ENCODE measurements around the gene ODF4.
"Not testable (repeated sequence)": the region's sequence is repeated elsewhere in the genome, so short reads cannot be mapped to it uniquely, and the experiment has no call there.

The ODF4 gene

GRCh38 chr17:8341456-8341855 is 1.8 kb downstream of the ODF4 start:
- peak; percentile 50; the same call in 1 of the 2 replicates for TF ChIP-seq ZBTB17 (tag by site-specific recombination; IDR thresholded peaks at IDR 0.05)
- TF ChIP-seq KLF8 (tag by site-specific recombination; IDR thresholded peaks at IDR 0.05): no peak
- no peaks in the 10 kb centered on the region for H3K4me1 ChIP-seq (ENCODE audit: control insufficient read depth, insufficient read depth, low read length)
- no peak overlapping the region for H3K27ac ChIP-seq (ENCODE audit: extremely low read depth, low read depth, low read length)
- no peaks in the 10 kb centered on the region for H3K9me3 ChIP-seq (ENCODE audit: control insufficient read depth, insufficient read depth, low read depth, low read length)
- CTCF ChIA-PET: interaction anchor here (0.8 to 1.6 kb wide), 6 partner anchors 9 to 281 kb away, joined by 3 to 6 read pairs (median 4); no protein-coding TSS in a partner anchor
- no peak overlapping the region for H3K4me3 ChIP-seq (ENCODE audit: low read depth, low read length)
- POLR2A ChIA-PET: no interaction called here
- H3K36me3 ChIP-seq (ENCODE audit: control insufficient read depth in 2 of 2, insufficient read depth in 1 of 2, low read length in 2 of 2): no peaks in the 10 kb centered on the region

DNA sequence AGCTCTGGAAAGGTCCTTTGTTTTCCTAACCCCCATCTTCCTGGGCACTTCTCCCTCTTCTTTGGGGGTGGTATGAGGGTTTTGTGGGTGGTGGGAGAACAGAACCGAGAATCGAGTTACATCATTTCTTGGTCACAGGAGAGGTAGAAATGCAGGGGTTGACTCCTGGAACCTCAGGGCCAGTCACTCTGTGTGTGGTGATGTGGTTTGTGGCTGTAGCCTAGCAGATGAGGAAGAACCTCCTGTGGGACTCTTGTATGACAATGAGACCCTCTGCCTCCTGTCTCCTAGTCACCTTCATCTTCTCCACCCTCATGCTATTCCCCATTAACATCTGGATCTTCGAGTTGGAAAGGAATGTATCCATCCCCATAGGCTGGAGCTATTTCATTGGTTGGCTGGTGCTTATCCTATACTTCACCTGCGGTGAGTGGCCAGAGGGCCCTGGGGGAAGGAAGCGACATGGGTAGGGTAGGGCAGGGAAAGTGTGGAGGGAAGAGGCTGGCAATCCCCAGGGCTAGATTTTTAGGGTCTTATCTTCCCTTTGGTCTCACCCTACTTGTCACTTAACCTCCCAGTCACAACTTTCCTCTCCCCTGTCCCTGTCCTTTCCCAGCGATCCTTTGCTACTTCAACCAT is 5.5 kb downstream of the ODF4 start:
- ChIA-PET POLR2A (interaction anchor here (0.6 kb wide), 1 partner anchor 99 kb away, joined by 3 read pairs; no protein-coding TSS in a partner anchor), CTCF (interaction anchor here (0.7 to 1.0 kb wide), 2 partner anchors 31 to 44 kb away, joined by 3 read pairs; partner anchors contain the start of gene KRABD2)

DNA sequence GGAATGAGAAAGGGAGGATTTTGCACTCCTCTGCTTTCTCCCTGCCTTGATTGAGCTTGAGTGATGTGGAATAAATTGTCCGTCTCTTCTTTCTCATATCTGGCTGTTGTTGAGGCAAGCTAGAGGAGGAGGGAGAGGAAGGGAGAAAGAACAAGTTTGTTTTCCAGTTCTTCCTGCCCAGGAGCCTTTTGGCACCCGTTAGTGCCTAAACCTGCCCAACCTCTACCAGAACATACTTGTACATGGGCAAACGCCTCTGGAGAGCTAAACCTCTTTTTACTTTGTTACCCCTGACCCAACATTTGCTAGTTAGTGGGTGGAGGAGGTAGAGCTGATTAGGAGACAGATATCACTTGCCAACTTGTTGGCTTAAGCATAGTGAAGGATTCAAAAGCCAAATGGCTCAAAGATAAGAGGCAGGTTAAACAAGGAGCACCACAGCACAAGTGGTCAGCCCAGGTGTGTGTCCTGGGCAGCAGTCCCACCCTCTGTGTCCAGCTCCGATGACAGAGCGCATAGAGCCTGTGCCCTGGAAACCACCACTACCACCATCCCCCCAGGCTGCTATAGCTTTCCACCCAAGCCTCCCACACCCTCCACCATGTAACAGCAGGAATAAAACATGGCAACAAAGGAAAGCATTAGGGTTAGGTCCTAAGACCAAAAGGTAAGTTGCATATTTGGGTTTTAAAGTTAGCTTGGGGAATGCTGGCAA is 6.5 kb downstream of the ODF4 start:
- TF ChIP-seq WT1 (tag by site-specific recombination; IDR thresholded peaks at IDR 0.05) (no peak), ZNF404 (tag by site-specific recombination; IDR thresholded peaks at IDR 0.05) (no peak), TRIM28 (IDR thresholded peaks at IDR 0.05; ENCODE audit: borderline replicate concordance, low read length) (no peak), ZNF248 (tag by site-specific recombination; IDR thresholded peaks at IDR 0.05) (no peak), ZNF280C (tag by site-specific recombination; IDR thresholded peaks at IDR 0.05) (no peak), ZSCAN23 (tag by site-specific recombination; IDR thresholded peaks at IDR 0.05) (no peak), SALL2 (tag by site-specific recombination; IDR thresholded peaks at IDR 0.05; ENCODE audit: borderline replicate concordance) (no peak), ZNF426 (tag by site-specific recombination; IDR thresholded peaks at IDR 0.05) (no peak), RBAK (tag by site-specific recombination; IDR thresholded peaks at IDR 0.05) (no peak), ZNF423 (tag by site-specific recombination; IDR thresholded peaks at IDR 0.05) (no peak)
- TF ChIP-seq, protein P1, sequence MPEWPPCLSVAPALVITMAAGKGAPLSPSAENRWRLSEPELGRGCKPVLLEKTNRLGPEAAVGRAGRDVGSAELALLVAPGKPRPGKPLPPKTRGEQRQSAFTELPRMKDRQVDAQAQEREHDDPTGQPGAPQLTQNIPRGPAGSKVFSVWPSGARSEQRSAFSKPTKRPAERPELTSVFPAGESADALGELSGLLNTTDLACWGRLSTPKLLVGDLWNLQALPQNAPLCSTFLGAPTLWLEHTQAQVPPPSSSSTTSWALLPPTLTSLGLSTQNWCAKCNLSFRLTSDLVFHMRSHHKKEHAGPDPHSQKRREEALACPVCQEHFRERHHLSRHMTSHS (tag by site-specific recombination; IDR thresholded peaks at IDR 0.05): no peak
- POLR2A ChIA-PET: interaction anchor here (0.6 kb wide), 1 partner anchor 100 kb away, joined by 3 read pairs; no protein-coding TSS in a partner anchor
- no peak overlapping the region for H3K4me3 ChIP-seq (ENCODE audit: low read depth, low read length)
- H3K9me3 ChIP-seq (ENCODE audit: control insufficient read depth, insufficient read depth, low read depth, low read length): no peaks in the 10 kb centered on the region
- no peaks in the 10 kb centered on the region for H3K4me1 ChIP-seq (ENCODE audit: control insufficient read depth, insufficient read depth, low read length)
- H3K27ac ChIP-seq (ENCODE audit: extremely low read depth, low read depth, low read length): no peak overlapping the region
- no peaks in the 10 kb centered on the region for H3K36me3 ChIP-seq (ENCODE audit: control insufficient read depth in 2 of 2, insufficient read depth in 1 of 2, low read length in 2 of 2)
- CTCF ChIA-PET: interaction anchor here (0.6 to 1.3 kb wide), 3 partner anchors 11 to 45 kb away, joined by 3 to 4 read pairs (median 3); partner anchors contain the start of gene KRABD2

More for the DNA sequence above, 5.5 kb downstream of the ODF4 start:
- H3K36me3 ChIP-seq (ENCODE audit: control insufficient read depth in 2 of 2, insufficient read depth in 1 of 2, low read length in 2 of 2): no peaks in the 10 kb centered on the region
- no peak overlapping the region for H3K4me3 ChIP-seq (ENCODE audit: low read depth, low read length)
- peak; percentile 33; the same call in 1 of the 2 replicates for TF ChIP-seq GLIS1 (tag by site-specific recombination; IDR thresholded peaks at IDR 0.05)
- TF ChIP-seq, protein P2, sequence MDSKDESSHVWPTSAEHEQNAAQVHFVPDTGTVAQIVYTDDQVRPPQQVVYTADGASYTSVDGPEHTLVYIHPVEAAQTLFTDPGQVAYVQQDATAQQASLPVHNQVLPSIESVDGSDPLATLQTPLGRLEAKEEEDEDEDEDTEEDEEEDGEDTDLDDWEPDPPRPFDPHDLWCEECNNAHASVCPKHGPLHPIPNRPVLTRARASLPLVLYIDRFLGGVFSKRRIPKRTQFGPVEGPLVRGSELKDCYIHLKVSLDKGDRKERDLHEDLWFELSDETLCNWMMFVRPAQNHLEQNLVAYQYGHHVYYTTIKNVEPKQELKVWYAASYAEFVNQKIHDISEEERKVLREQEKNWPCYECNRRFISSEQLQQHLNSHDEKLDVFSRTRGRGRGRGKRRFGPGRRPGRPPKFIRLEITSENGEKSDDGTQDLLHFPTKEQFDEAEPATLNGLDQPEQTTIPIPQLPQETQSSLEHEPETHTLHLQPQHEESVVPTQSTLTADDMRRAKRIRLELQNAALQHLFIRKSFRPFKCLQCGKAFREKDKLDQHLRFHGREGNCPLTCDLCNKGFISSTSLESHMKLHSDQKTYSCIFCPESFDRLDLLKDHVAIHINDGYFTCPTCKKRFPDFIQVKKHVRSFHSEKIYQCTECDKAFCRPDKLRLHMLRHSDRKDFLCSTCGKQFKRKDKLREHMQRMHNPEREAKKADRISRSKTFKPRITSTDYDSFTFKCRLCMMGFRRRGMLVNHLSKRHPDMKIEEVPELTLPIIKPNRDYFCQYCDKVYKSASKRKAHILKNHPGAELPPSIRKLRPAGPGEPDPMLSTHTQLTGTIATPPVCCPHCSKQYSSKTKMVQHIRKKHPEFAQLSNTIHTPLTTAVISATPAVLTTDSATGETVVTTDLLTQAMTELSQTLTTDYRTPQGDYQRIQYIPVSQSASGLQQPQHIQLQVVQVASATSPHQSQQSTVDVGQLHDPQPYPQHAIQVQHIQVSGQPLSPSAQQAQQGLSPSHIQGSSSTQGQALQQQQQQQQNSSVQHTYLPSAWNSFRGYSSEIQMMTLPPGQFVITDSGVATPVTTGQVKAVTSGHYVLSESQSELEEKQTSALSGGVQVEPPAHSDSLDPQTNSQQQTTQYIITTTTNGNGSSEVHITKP (tag by site-specific recombination; IDR thresholded peaks at IDR 0.05): no peak
- H3K4me1 ChIP-seq (ENCODE audit: control insufficient read depth, insufficient read depth, low read length): no peaks in the 10 kb centered on the region
- H3K27ac ChIP-seq (ENCODE audit: extremely low read depth, low read depth, low read length): no peak overlapping the region
- H3K9me3 ChIP-seq (ENCODE audit: control insufficient read depth, insufficient read depth, low read depth, low read length): no peaks in the 10 kb centered on the region

GRCh38 chr17:8347001-8347400 is 7.4 kb downstream of the ODF4 start:
- H3K9me3 ChIP-seq (ENCODE audit: control insufficient read depth, insufficient read depth, low read depth, low read length); H3K36me3 ChIP-seq (ENCODE audit: control insufficient read depth in 2 of 2, insufficient read depth in 1 of 2, low read length in 2 of 2); H3K4me1 ChIP-seq (ENCODE audit: control insufficient read depth, insufficient read depth, low read length); H3K4me3 ChIP-seq (ENCODE audit: low read depth, low read length); H3K27ac ChIP-seq (ENCODE audit: extremely low read depth, low read depth, low read length); POLR2A ChIA-PET: not testable (repeated sequence)
- CTCF ChIA-PET: interaction anchor here (0.6 to 1.3 kb wide), 2 partner anchors 11 to 29 kb away, joined by 3 to 4 read pairs; partner anchors contain the start of gene KRABD2

All from HEK293 (cell line).